Transverse colon (tissue), 4 donors: ENCODE measurements around the gene ADH7.

Experiments
- POLR2A ChIP-seq: fragments of 450-650 bp; IDR thresholded peaks from one replicate; pipeline ENCODE4 v1.6.1; 2016; ENCODE audit warnings: antibody characterized with exemption, mild to moderate bottlenecking, moderate library complexity
- POLR2AphosphoS5 ChIP-seq, 3 donors: sonication (generic); formaldehyde crosslinking; IDR thresholded peaks; one replicate each; pipeline ENCODE4 v1.6.1; 2016; ENCODE audit warnings: antibody characterized with exemption in 3 of 3
- TF ChIP-seq, protein P1 (sequence below), 5 experiments: fragments of 200-600 bp in 3 of 5; fragments of 450-650 bp in 2 of 5; sonication (generic) in 3 of 5; IDR thresholded peaks; 1 replicate in 2 of 5; 2 replicates in 3 of 5; pipeline ENCODE4 v1.5.1; 2016 to 2017; ENCODE audit warnings: antibody characterized with exemption in 5 of 5, inconsistent platforms in 3 of 5, mild to moderate bottlenecking in 2 of 5, moderate library complexity in 1 of 5

DNA sequence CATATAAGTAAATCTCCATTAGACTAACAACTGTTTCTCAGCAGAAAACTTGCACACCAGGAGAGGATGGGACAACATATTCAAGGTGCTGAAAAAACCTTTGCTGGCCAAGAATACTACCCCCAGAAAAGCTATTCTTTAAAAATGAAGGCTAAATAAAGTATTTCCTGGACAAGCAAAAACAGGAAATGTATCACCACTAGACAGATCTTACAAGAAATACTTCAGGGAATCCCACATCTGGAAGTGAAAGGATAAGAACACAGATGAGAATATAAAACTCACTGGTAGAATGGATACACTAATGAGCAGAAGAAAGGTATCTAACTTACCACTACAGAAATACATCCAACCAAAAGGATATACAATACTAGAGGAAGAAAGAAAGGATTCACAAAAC is 55.6 kb downstream of the ADH7 start:
- TF ChIP-seq, protein P1, sequence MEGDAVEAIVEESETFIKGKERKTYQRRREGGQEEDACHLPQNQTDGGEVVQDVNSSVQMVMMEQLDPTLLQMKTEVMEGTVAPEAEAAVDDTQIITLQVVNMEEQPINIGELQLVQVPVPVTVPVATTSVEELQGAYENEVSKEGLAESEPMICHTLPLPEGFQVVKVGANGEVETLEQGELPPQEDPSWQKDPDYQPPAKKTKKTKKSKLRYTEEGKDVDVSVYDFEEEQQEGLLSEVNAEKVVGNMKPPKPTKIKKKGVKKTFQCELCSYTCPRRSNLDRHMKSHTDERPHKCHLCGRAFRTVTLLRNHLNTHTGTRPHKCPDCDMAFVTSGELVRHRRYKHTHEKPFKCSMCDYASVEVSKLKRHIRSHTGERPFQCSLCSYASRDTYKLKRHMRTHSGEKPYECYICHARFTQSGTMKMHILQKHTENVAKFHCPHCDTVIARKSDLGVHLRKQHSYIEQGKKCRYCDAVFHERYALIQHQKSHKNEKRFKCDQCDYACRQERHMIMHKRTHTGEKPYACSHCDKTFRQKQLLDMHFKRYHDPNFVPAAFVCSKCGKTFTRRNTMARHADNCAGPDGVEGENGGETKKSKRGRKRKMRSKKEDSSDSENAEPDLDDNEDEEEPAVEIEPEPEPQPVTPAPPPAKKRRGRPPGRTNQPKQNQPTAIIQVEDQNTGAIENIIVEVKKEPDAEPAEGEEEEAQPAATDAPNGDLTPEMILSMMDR (IDR thresholded peaks at IDR 0.05) = no peak
- TF ChIP-seq POLR2AphosphoS5 (IDR thresholded peaks at IDR 0.05) (no peak), POLR2A (no peak)
